Omental fat pad (tissue), 4 donors: ENCODE data around the gene FLAD1. TPM values are rescaled to one million over a fixed set of nuclear protein-coding genes. Genes with fewer than 3 reads are reported as not detected.

Experiments
- ATAC-seq: fragments of 150-250 bp; one replicate; pipeline ENCODE4 v1.9.1; 2016; ENCODE audit warnings: mild to moderate bottlenecking, moderate library complexity; ENCODE audit not compliant: low FRiP score
- DNase-seq: peaks from one replicate; pipeline ENCODE4 v3.0.0-alpha.2; 2019; ENCODE audit warnings: low spot score
- CTCF ChIP-seq, 3 donors: fragments of 450-650 bp; IDR thresholded peaks; one replicate each; pipeline ENCODE4 v1.5.1; 2016 to 2017; ENCODE audit warnings: antibody characterized with exemption in 3 of 3, mild to moderate bottlenecking in 3 of 3, moderate library complexity in 2 of 3
- total RNA-seq, 4 donors: library from RNA; depleted of rRNA; stranded (reverse); fragments of >200 nt; gene quantifications; one replicate each; pipeline ENCODE4 v1.1.0, GENCODE V29; 2016

Gene FLAD1
- total RNA-seq, 4 donors from 2014 or later, result 26.8 to 43.8 (median 30.9) TPM

DNA sequence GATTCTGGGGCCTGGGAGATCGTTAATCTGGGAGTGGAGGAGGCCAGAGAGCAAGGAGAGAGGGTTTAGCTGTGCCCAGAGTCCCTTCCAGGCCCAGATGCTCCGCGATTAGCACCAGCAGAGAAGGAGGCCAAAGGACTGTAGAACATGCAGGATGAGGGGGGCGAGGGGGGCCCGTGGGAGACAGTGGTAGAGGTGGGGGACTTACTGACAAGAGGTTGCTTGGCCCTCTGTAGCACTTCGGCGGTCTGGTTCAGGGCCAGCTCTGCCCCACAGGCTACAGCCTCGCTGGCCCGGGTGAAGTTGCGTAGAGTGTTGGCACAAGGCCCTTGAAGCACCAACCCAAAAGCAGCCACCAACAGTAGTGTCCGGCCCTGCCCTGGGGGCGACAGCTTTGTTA lies 49.7 kb downstream of the FLAD1 start:
- TF ChIP-seq CTCF (IDR thresholded peaks at IDR 0.05), result no peak
- ATAC-seq, result no peak

DNA sequence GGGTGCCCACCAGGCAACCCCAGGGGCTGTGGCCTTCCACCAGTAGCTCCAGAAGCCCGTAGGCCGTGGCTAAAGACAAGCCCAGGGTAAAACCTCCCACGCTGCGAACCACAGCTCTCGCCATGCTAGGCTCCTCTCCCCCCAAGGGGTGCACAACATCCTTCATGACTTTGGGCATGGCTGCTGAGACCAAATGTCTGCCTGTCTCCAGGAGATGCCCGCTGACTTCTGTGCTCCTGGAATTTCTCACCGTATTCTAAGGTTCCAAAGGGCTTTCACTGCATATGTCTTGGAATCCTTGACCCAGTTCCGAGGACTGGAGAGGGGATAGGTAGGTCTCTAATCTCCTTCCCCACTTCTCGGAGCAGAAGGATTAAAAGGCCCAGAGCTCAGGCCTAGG lies 50.4 kb downstream of the FLAD1 start, which contains the start of the genes DCST1 and DCST2:
TSS of gene DCST1 (plus strand) at position 301 of the 400 bp plus-strand sequence. CDS start 213 bp downstream, outside the sequence.
TSS of gene DCST2 (minus strand) at position 258 of the 400 bp plus-strand sequence. CDS start at position 178, 80 bp downstream.
- DNase-seq (no peak), ATAC-seq (no peak)
- TF ChIP-seq CTCF (IDR thresholded peaks at IDR 0.05), result no peak

More for the DNA sequence above, 49.7 kb downstream of the FLAD1 start:
- DNase-seq, result no peak

DNA sequence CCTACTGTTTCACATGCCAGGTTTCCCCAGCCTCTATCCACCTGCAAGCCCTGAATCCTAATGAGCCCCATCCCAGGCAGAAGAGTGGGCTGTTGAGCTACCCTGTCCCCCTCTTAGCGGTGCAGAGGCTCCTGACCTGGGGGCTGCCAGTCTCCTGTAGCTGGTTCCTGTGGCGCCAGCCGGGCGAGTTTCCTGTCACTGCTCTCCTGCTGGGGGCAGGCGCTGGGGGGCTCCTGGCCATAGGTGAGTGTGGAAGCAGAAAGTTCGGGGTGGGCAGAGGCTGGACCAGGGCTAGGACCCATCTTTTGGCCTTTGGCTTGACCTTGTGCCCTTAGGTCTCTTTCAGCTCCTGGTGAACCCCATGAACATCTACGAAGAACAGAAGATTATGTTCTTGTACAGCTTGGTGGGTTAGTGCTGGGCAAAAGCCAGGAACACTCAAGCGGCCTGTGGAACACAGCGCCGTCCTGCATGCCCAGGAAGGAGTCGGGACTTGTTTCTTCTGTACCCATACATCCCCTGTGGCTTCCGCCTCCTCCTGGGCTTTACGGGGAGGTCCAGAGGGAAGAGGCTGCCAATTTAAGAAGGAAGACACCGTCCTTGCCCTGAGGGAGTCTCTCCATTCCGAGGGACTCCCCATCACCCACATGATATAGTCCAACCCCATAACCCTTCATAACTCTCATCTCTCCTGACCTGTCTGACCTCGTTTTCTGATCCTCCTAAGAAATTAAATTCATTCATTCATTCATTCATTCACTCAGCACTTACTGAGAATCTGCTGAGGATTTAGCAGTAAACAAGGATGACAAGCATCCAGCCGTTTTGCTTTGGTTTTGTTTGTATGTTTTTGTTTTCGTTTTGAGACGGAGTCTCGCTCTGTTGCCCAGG lies 51.4 kb downstream of the FLAD1 start:
- no peak for TF ChIP-seq CTCF (IDR thresholded peaks at IDR 0.05)
- DNase-seq (no peak), ATAC-seq (no peak)

GRCh38 chr1:155035936-155036335 lies 52.8 kb downstream of the FLAD1 start:
- ATAC-seq (no peak), DNase-seq (no peak)
- no peak for TF ChIP-seq CTCF (IDR thresholded peaks at IDR 0.05)

- ATAC-seq (no peak), DNase-seq (no peak)
- no peak for TF ChIP-seq CTCF (IDR thresholded peaks at IDR 0.05)
Measured at GRCh38 chr1:155037043-155037442, 53.9 kb downstream of the FLAD1 start.

- DNase-seq, result no peak
- no peak for ATAC-seq
- no peak for TF ChIP-seq CTCF (IDR thresholded peaks at IDR 0.05)
Measured at GRCh38 chr1:155037851-155038441, 54.8 kb downstream of the FLAD1 start.
